HEK293 (cell line): ENCODE measurements around the gene COLQ.

ENCODE experiments used
- CTCF ChIP-seq: fragments of 450-650 bp; formaldehyde crosslinking; IDR thresholded peaks from 2 replicates; pipeline ENCODE4 v1.5.1; 2016; ENCODE audit warnings: missing biosample characterization, missing genetic modification characterization
- REST ChIP-seq: fragments of 450-650 bp; formaldehyde crosslinking; IDR thresholded peaks from 2 replicates; pipeline ENCODE4 v1.5.1; 2016; ENCODE audit warnings: missing biosample characterization, missing genetic modification characterization
- TSHZ1 ChIP-seq: fragments of 450-650 bp; formaldehyde crosslinking; IDR thresholded peaks from 2 replicates; pipeline ENCODE4 v1.5.1; 2016; ENCODE audit warnings: missing biosample characterization, missing genetic modification characterization, borderline replicate concordance
- ZFP37 ChIP-seq: fragments of 450-650 bp; formaldehyde crosslinking; IDR thresholded peaks from 2 replicates; pipeline ENCODE4 v1.5.1; 2016; ENCODE audit warnings: missing biosample characterization, missing genetic modification characterization
- ZNF133 ChIP-seq: fragments of 450-650 bp; formaldehyde crosslinking; IDR thresholded peaks from 2 replicates; pipeline ENCODE4 v1.5.1; 2016; ENCODE audit warnings: missing biosample characterization, missing genetic modification characterization
- ZNF174 ChIP-seq: fragments of 450-650 bp; formaldehyde crosslinking; IDR thresholded peaks from 2 replicates; pipeline ENCODE4 v1.5.0; 2017; ENCODE audit warnings: missing biosample characterization, mild to moderate bottlenecking, missing genetic modification characterization
- ZNF280D ChIP-seq: fragments of 450-650 bp; formaldehyde crosslinking; IDR thresholded peaks from 2 replicates; pipeline ENCODE4 v1.5.1; 2016; ENCODE audit warnings: missing biosample characterization, missing genetic modification characterization
- ZNF473 ChIP-seq: fragments of 450-650 bp; formaldehyde crosslinking; IDR thresholded peaks from 2 replicates; pipeline ENCODE4 v1.5.1; 2017; ENCODE audit warnings: missing biosample characterization, missing genetic modification characterization
- ZNF521 ChIP-seq: fragments of 450-650 bp; formaldehyde crosslinking; IDR thresholded peaks from 2 replicates; pipeline ENCODE4 v1.5.1; 2017; ENCODE audit warnings: missing biosample characterization, mild to moderate bottlenecking, missing genetic modification characterization
- ZNF654 ChIP-seq: fragments of 450-650 bp; formaldehyde crosslinking; IDR thresholded peaks from 2 replicates; pipeline ENCODE4 v1.5.1; 2016; ENCODE audit warnings: low read depth, missing biosample characterization, missing genetic modification characterization
- ZSCAN30 ChIP-seq: fragments of 450-650 bp; IDR thresholded peaks from 2 replicates; pipeline ENCODE4 v1.5.1; 2018; ENCODE audit warnings: missing biosample characterization, mild to moderate bottlenecking, missing genetic modification characterization, moderate library complexity

GRCh38 chr3:15527031-15527459 is 5.5 kb upstream of the COLQ start:
- TF ChIP-seq CTCF (tag by site-specific recombination) = no peak
- TF ChIP-seq ZNF133 (tag by site-specific recombination) = no peak
- TF ChIP-seq ZNF473 = no peak
- TF ChIP-seq REST = no peak
- no peak for TF ChIP-seq TSHZ1 (tag by site-specific recombination)
- TF ChIP-seq ZNF280D (tag by site-specific recombination) = no peak
- no peak for TF ChIP-seq ZNF654
- TF ChIP-seq ZFP37 = no peak
- no peak for TF ChIP-seq ZSCAN30 (tag by site-specific recombination)
- TF ChIP-seq ZNF521 (tag by site-specific recombination) = no peak
- no peak for TF ChIP-seq ZNF174 (tag by site-specific recombination)
